HG03354 (cell line): ENCODE measurements around the gene HOXD10.

ENCODE experiments used
- ATAC-seq: cut with Tn5 transposase; IDR thresholded peaks from one replicate; pipeline ENCODE4 v1.9.1; 2021; ENCODE audit warnings: mild to moderate bottlenecking; ENCODE audit not compliant: unreplicated experiment, poor library complexity, severe bottlenecking

Gene HOXD10

DNA sequence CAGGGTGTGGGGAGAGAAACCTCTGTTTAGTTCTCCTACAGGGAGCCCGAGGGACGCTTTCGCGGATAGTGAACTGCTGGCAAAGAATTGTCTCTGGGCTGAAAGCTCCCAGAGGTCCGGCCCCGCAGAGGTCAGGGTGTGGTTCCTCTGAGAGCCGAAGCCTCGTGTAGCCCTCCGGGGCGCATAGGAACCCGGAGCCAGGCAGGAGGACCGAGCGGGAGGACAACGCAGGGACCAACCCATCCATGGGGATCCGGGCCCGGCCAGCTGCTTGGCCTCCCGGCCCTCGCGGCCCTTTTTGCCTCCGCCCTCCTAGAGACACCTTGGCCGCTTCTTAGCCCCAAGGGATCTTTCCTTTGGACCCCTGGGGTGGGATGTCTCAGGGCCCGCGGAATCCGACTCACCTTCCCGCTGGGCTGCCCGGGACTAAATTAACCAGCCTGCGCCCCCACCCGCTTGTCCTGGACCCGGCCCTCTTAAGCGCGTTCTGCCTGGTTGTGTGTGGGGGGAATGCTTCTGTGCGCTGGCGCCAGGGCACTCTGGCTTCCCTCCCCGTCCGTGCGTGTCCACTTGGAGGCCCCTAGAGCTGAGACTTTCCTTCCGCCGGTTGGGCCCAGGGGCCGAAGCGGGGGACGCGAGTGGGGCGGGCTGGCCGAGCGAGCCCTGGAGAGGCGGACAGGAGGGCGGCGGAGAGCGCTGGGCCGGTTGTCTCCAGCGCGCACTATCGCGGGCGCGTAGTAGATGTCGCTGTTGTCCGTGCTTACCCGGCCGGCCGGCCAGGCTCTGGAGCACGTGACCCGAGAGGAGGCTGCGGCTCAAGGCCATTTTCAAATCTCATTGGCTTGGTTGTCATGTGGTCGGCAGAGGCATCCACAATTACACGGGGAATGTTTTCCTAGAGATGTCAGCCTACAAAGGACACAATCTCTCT lies at the start of gene HOXD10:
TSS of gene HOXD10 (plus strand) at position 896 of the 931 bp plus-strand sequence. CDS start 56 bp downstream, outside the sequence.
- no peak for ATAC-seq

DNA sequence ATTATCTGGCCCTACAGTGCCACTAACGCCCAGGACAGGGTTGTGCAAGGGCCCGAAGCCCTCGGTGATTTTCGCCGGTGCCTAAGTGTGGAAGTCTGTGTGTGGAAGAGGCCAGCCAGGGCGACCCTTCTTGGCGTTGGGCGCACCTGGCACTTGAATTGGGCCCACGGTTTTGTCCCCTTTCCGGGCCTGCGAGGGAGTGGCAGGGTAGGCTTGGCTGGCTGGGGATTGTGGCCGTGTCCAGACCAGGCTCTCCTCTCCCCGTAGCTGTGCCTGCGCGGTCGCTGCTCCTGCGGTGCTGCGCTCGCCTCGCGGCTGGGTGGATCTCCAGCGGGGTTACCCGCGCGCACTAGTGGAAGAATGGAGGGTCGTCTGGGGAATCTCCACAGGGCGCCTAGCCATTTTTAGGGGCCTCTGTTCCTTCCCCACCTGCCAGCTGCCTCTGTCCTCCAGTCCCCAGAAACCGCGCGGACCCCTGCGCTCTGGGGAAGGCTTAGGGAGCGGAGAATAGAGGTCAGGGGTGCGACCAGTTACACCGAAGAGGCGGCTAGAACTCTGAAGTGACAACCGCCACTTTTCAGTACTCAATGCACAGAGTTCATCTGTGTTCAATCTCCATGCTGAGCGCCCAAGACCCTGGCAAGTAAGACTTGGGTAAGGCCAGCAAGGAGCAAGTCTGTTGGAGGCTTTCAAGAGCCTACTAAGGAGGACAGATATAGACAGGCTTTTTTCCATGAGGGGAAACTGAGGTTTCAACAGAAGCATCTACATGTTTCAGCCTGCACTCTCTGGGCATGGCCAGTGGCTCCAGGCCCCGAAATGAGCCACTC lies 48.8 kb upstream of the HOXD10 start:
- ATAC-seq: no peak

DNA sequence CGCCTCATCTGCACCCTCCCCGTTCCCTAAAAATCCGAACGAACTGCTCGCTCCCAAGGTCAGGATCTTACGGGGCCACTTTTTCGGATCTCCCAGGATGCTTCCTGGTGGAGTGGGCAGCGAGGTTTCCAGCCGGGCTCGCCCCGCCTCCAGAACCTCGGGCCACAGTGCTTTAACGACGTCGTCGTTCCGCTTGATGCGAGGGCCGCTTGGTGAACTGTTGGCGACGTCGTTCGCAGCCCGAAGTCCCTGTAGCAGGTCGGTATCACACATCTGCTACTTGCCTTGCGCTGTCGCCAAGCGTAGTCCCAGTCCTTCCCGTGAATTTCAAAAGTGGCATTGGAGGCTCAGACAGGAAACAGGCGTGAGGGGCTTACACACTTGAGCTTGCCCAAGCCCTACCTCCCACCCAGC lies 48.2 kb upstream of the HOXD10 start:
- ATAC-seq: no peak

GRCh38 chr2:176071330-176072291 lies 45.0 kb upstream of the HOXD10 start:
- ATAC-seq: no peak

GRCh38 chr2:176072292-176072669 lies 44.3 kb upstream of the HOXD10 start:
- no peak for ATAC-seq

DNA sequence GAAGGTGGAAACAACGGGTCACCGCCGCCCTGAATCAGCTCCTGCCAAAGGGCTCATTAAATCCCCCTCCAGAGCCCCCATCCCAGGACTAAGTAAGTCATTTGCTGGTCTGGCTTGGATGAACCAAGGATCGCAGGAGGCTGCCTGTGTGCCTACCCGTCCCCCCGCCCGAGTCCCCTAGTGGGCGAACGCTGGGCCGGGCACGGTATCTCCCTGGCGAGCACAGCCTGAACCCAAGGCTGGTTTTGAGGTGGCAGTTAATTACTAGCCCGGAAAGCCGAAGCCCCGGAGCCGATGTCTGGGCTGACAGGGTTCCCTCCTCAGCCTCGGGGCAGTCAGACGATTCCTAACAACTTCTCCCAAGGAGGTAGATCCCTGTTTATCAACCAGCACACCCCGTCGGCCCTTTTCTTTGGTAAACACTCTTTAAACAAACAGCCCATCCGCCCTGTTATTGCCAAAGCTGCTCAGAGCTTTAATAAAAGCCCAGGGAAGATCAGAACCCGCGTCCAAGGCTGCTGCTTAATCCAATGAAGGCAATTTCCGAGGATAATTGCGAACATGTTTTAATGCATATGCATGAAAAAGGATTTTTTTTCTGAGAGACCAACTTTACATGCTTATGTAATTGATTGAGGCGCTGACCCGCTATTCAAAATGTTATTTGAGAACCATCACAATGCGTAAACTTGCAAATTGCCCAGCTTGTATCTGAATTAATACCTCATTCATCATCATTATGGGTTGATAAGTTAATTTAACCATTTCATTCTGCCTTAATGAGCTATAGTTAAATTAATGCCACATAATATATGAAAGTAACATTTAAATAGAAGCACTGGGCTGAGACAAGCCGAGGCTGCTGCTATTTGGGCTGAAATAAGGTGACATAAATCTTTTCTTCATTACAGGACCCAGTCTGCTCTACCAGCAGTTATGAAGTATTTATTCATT lies 43.4 kb upstream of the HOXD10 start:
- no peak for ATAC-seq

GRCh38 chr2:176074919-176075425 lies 41.6 kb upstream of the HOXD10 start:
- no peak for ATAC-seq

DNA sequence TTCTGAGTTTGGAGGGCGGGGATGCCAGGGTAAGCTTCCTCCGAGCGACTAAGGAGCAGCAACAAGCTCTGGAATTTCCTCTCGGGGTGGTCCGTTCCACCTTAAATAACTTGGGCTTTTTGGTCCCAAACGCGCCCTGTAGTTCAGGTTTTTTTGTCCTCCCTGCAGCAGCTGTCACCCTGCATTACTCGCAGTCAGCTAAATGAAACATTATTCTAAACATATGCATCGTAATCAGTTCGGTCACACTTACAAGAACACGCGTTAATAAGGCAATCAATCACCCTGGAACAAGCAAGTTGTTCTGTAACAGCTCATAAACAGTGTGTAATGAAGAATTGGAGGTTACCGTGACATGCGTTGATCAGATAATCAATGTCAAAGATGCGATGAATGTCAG lies 41.1 kb upstream of the HOXD10 start:
- no peak for ATAC-seq

GRCh38 chr2:176076063-176076462 lies 40.5 kb upstream of the HOXD10 start:
- ATAC-seq: no peak

GRCh38 chr2:176076796-176077195 lies 39.8 kb upstream of the HOXD10 start:
- no peak for ATAC-seq

DNA sequence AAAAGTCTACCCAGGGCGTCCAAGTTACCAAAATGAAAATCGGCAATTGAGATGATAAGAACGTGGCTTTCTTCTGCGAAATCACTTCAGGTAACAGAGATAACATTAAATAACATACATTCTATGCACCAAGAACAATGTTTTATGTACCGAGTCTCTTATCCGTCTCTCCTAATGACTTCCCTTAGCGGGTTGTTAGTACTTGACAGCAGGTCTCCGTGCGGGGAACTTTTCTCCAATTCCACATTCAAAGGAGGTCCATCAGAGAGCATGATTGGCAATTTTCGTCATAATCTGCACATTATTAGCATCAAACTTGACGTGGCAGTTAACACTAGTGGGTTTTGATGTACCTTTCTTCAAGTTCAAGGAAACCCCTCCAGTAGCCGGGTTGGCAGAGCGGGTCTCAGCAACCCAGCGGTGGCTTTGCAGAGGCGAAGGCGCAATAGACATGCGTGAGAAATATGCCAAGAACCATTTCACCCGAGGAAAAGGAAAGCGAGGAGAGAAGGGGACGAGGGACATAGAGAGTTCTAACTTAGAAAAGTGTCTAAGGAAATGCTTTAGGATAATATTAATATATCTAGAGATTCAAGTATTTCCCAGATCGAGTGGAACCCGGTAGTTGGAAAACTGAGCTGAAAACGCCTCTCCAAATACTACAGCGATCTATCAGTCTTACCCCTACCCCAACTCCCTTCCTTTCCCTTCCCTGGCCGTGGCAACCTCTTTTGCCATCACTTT lies 37.9 kb upstream of the HOXD10 start:
- no peak for ATAC-seq

- ATAC-seq: no peak
Observed at GRCh38 chr2:176079285-176079830, 37.2 kb upstream of the HOXD10 start.

- ATAC-seq: no peak
Observed at GRCh38 chr2:176079831-176080539, 36.6 kb upstream of the HOXD10 start.

GRCh38 chr2:176080540-176081375 lies 35.8 kb upstream of the HOXD10 start:
- no peak for ATAC-seq

GRCh38 chr2:176081376-176081836 lies 35.2 kb upstream of the HOXD10 start:
- no peak for ATAC-seq
